Motor neuron (in vitro differentiated cells): ENCODE data around the gene CLSTN2. TPM values are rescaled to one million over a fixed set of nuclear protein-coding genes. Genes with fewer than 3 reads are reported as not detected.

Experiments used
- ATAC-seq, 8 experiments: fragments of 200-7000 bp; cut with Tn5 transposase; replicated peaks in 6 of 8; 2 replicates each; pipeline ENCODE4 v1.8.0; 2021; ENCODE audit warnings: mild to moderate bottlenecking in 8 of 8, moderate library complexity in 8 of 8
- H3K27ac ChIP-seq, 2 donors: fragments of 250-450 bp; sonication (Bioruptor Pico); 2 replicates each; pipeline ENCODE4 v1.9.0; 2021; ENCODE audit warnings: antibody characterized with exemption in 2 of 2, mild to moderate bottlenecking in 2 of 2, moderate library complexity in 1 of 2
- H3K4me1 ChIP-seq, 2 donors: fragments of 250-450 bp; sonication (Bioruptor Pico); replicated peaks in 1 of 2; 2 replicates each; pipeline ENCODE4 v1.6.1; 2021; ENCODE audit warnings: antibody characterized with exemption in 2 of 2, mild to moderate bottlenecking in 2 of 2, moderate library complexity in 1 of 2
- H3K4me3 ChIP-seq, 5 donors: fragments of 250-450 bp; sonication (Bioruptor Pico); 2 replicates each; pipeline ENCODE4 v1.9.0; 2021; ENCODE audit warnings: antibody characterized with exemption in 5 of 5, mild to moderate bottlenecking in 5 of 5, moderate library complexity in 4 of 5
- WGBS, 10 experiments: fragments of 450-650 bp; shearing (Covaris generic); methylation state at CpG; one replicate each; pipeline ENCODE4 v1.0.0; 2022; 5-methylcytosine and 5-hydroxymethylcytosine counted together
- in situ Hi-C, 9 experiments: fragments of 400-800 bp; cut with MboI; loops; one replicate each; pipeline ENCODE4 v1.15.0; 2021; ENCODE audit warnings: low sequenced_read_pairs in 9 of 9, low pct_unique_long_range_greater_than_20kb in 2 of 9; ENCODE audit not compliant: unreplicated experiment in 9 of 9
- total RNA-seq, 8 experiments: library from RNA; unstranded; fragments of 300-600 nt; gene quantifications; 2 replicates each; pipeline versions ENCODE4 v1.2.3 to v1.2.4, GENCODE V29; 2022

The CLSTN2 gene
- total RNA-seq, 8 experiments from 2014 or later, result 1.2 to 125 (median 27.9) TPM

DNA sequence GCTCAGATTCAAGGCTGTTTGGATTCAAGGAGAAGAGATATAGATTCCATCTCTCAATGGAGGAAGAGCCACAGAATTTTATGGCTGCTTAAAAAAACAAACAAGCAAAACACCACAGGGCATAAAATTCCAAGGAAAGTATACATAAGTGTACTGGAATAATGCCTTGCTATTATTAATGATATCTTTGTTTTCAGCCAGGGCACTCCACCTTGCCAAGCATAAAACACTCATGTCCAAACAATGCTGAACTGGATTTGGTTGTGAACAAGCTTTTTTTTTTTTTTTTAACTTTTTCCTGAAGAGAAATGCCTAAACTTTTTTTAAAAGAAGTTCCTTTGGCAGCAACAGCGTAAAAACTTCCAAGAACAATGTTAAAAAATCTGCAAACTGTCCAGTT is 4.8 kb upstream of the CLSTN2 start:
- no peak for ATAC-seq
- 0 to 100% (median 80%) methylated on average over 1 of the region's 1 CpG; no CpG with 5 or more reads in 1 of the 10 experiments for whole genome bisulfite sequencing, 10 experiments
- in situ Hi-C loops, result loop anchor here in 2 of 9 experiments (25.0 kb wide), 2 partner anchors 493 to 932 kb away; no protein-coding TSS in a partner anchor
- Histone ChIP-seq H3K4me3 (no peak overlapping the region), H3K27ac (no peak overlapping the region), H3K4me1 (peaks cover 3 to 7% of the 10 kb centered on the region in 2 donors)

DNA sequence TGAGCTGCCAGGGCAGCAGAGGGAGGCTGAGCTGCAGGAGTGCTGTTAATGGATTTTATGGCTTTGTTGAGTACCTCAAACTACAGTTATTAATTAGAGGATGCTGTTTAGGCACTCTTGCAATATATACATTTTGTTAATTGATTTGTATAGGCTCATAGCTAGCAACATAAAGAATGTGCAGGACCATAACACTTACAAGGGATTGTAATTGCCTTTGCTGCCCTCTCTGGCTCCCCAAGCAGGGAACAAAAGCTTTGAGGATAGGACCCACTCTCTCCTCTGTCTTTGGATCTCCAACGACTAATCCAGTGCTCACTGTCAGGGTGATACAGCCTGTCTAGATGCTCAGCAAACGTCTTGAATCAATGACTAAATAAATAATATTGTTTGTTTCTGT is 1.2 kb upstream of the CLSTN2 start:
- Histone ChIP-seq H3K4me3 (no peak overlapping the region), H3K4me1 (peaks cover 3 to 12% of the 10 kb centered on the region in 2 donors), H3K27ac (no peak overlapping the region)
- WGBS, 10 experiments, result 0 to 100% (median 22%) methylated on average over 1 to 2 of the region's 2 CpGs; no CpG with 5 or more reads in 1 of the 10 experiments
- no peak for ATAC-seq
- in situ Hi-C loops, result loop anchor here in 2 of 9 experiments (25.0 kb wide), 2 partner anchors 496 to 929 kb away; no protein-coding TSS in a partner anchor

DNA sequence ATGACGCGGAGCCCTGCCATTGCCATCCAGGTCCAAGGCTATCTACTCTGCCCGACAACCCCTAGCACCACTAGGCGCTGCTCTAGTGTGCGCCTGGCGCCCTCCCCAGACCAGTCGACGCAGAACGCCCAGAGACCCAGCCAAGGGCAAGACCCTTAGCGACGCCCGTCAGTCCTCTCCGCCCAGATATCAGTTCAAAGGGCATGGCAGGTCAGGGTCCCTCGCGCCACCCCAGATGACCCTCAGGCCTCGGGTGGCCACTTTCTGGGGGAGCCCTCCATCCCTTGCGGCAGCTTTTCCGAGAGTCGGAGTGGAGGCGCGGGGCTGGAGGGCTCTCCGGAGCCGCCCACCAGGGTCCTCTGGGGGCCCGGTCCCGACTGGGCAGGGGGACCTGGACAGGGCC is 371 bp upstream of the CLSTN2 start:
- Histone ChIP-seq H3K4me1 (peaks cover 3 to 12% of the 10 kb centered on the region in 2 donors), H3K27ac (peak overlapping the region; percentile 23 to 42), H3K4me3 (peak overlapping the region; percentile 54 to 88 (median 69))
- in situ Hi-C loops, result loop anchor here in 2 of 9 experiments (25.0 kb wide), 2 partner anchors 497 to 928 kb away; no protein-coding TSS in a partner anchor
- peak; percentile 61 to 87 (median 84) for ATAC-seq
- 0 to 30% (median 0%) methylated on average over 1 to 13 of the region's 25 CpGs; no CpG with 5 or more reads in 4 of the 10 experiments for WGBS, 10 experiments

- peak; percentile 1 to 21 (median 10) for ATAC-seq
- WGBS, 10 experiments, result 0 to 60% (median 20%) methylated on average over 1 to 3 of the region's 42 CpGs; no CpG with 5 or more reads in 3 of the 10 experiments
- Histone ChIP-seq H3K4me3 (peak overlapping the region; percentile 54 to 88 (median 69)), H3K27ac (no peak overlapping the region), H3K4me1 (peaks cover 6 to 12% of the 10 kb centered on the region in 2 donors)
- in situ Hi-C loops, result loop anchor here in 2 of 9 experiments (25.0 kb wide), 2 partner anchors 499 to 926 kb away; no protein-coding TSS in a partner anchor
Measured at GRCh38 chr3:139935866-139936817, 1.2 kb downstream of the CLSTN2 start.

DNA sequence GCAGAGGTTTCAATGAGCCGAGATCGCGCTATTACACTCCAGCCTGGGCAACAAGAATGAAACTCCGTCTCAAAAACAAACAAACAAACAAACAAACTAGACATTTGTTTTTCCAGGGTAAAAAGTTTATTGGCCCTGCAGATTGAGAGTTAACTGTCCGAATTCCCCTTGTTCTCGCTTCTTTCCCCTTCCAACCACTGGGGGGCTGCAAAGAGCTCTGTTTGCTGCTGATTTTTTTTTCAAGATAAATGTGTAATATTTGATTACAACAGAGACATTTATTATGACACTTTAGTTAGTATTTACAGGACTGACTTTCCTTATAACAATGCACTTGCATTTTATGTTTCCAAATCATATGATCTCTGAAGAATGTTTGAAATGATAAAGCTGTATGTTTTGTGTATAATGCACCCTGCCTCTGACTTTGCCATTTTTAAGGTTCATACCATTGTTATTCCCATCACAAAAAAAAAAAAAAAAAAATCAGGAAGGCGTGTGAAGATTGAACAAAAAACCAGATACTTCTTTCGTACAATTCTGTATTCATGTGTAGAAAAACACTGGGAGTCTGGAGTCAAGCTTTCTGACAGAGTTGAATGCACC is 2.8 kb downstream of the CLSTN2 start:
- ATAC-seq, result no peak
- H3K4me1 ChIP-seq, result peaks cover 6 to 12% of the 10 kb centered on the region in 2 donors
- no peak overlapping the region for H3K27ac ChIP-seq
- WGBS, 10 experiments, result 0 to 43% (median 5%) methylated on average over 1 to 8 of the region's 8 CpGs; no CpG with 5 or more reads in 1 of the 10 experiments
- in situ Hi-C loops, result loop anchor here in 2 of 9 experiments (25.0 kb wide), 2 partner anchors 500 to 925 kb away; no protein-coding TSS in a partner anchor
- H3K4me3 ChIP-seq, result peak overlapping the region in 3 of 5 donors; percentile 54 to 73 (median 61)

DNA sequence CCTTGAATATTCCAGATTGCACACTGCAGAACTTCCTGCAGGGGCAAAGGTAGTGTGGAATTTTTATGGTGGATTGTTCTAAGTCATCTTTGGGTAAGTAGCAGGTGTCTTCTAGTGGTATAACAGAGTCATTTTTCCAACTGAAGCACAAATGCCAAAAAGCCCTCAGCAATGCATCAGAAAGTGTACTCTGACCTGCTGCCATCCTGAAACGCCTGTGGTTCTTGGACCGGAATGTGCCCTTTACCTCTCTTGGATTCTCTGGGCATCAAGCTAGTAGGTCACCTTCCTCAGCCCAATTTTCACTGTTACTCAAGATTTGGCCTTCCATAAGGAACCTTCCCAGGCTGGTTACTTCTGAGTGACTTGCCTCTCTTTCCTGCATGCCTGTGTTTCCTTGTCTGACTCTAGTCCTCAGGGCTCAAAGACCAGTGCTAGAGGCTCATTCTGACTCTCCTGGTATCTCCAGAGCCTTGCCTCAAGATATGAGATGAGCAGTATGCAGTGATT is 4.8 kb downstream of the CLSTN2 start:
- H3K4me3 ChIP-seq, result no peak overlapping the region
- peaks cover 10 to 15% of the 10 kb centered on the region in 2 donors for H3K4me1 ChIP-seq
- in situ Hi-C loops, result loop anchor here in 2 of 9 experiments (25.0 kb wide), 2 partner anchors 502 to 923 kb away; no protein-coding TSS in a partner anchor
- ATAC-seq, result no peak
- WGBS, 10 experiments, result 14 to 100% (median 68%) methylated on average over 1 to 2 of the region's 2 CpGs; no CpG with 5 or more reads in 4 of the 10 experiments
- H3K27ac ChIP-seq, result no peak overlapping the region

GRCh38 chr3:139940622-139941021 is 5.6 kb downstream of the CLSTN2 start:
- Histone ChIP-seq H3K27ac (no peak overlapping the region), H3K4me1 (peaks cover 18 to 23% of the 10 kb centered on the region in 2 donors), H3K4me3 (no peak overlapping the region)
- in situ Hi-C loops, result loop anchor here in 2 of 9 experiments (25.0 kb wide), 2 partner anchors 503 to 922 kb away; no protein-coding TSS in a partner anchor
- WGBS, 10 experiments, result 0 to 80% (median 35%) methylated on average over 1 of the region's 1 CpG; no CpG with 5 or more reads in 2 of the 10 experiments
- no peak for ATAC-seq

GRCh38 chr3:139941580-139941979 is 6.6 kb downstream of the CLSTN2 start:
- ATAC-seq, result no peak
- H3K4me3 ChIP-seq, result no peak overlapping the region
- no peak overlapping the region for H3K27ac ChIP-seq
- in situ Hi-C loops, result loop anchor here in 2 of 9 experiments (25.0 kb wide), 2 partner anchors 504 to 921 kb away; no protein-coding TSS in a partner anchor
- H3K4me1 ChIP-seq, result peaks cover 18 to 31% of the 10 kb centered on the region in 2 donors
- WGBS, 10 experiments, result 41 to 87% (median 61%) methylated on average over 1 to 4 of the region's 4 CpGs; no CpG with 5 or more reads in 3 of the 10 experiments

DNA sequence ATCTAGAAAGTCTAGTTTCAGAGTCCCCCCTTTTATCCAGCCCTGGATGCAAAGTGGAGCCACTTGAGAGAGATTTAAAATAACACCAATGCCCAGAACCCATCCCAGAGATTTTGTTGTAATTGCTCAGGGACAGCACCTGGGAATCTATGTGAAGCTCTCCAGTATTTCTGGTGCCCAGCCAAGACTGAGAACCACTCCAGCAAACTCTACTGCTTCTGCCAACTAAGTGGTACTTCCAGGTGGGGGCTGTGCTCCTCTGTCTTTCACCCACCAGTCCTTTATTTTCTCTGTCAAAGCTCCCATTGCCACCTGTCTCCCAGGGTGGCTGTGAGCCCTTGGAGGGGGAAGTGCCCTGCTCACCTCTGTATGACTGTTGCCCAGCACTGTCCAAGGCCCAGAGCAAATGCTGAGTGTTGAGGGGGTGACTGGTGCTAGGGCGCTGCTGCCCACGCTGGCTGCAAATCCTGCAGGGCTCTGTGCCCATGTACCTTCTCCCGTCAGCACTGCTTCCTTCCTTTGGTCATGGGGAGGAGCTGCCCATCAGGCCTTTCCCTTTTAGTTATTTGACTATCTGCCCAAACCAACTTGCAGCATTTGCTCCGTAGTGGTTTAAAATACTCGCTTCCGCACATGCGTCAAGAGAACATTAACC is 9.4 kb downstream of the CLSTN2 start:
- Histone ChIP-seq H3K27ac (peak overlapping the region in 1 of 2 donors; percentile 41), H3K4me3 (no peak overlapping the region), H3K4me1 (peaks cover 18 to 31% of the 10 kb centered on the region in 2 donors)
- 72 to 95% (median 87%) methylated on average over 1 to 7 of the region's 7 CpGs; no CpG with 5 or more reads in 4 of the 10 experiments for whole genome bisulfite sequencing, 10 experiments
- ATAC-seq, result peak in 1 of 8 experiments; percentile 19
- in situ Hi-C loops, result loop anchor here in 2 of 9 experiments (25.0 kb wide), 2 partner anchors 507 to 918 kb away; no protein-coding TSS in a partner anchor

DNA sequence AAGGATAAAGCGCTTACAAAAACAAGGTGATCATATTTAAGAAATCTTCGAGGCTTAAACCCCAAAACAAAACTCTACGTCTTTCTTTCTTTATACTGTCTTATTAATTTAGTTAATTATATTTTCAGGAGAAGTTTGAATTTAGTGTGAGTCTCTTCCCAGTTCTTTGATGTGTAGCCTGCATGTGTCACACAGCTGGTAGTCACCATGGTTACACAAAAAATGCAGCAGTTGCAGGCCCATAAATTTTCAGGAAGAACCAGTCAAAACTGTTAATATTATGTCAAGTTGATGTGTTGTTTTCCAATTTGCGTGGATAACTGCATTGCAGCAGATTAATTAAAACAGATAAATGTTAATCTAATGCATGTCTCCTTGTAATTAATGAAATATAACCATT is 10.4 kb downstream of the CLSTN2 start:
- peak in 2 of 8 experiments; percentile 43 to 50 for ATAC-seq
- 6 to 100% (median 67%) methylated on average over 1 to 4 of the region's 4 CpGs for WGBS, 10 experiments
- H3K4me1 ChIP-seq, result peaks cover 18 to 31% of the 10 kb centered on the region in 2 donors
- in situ Hi-C loops, result loop anchor here in 2 of 9 experiments (25.0 kb wide), 2 partner anchors 508 to 917 kb away; no protein-coding TSS in a partner anchor
- H3K4me3 ChIP-seq, result no peak overlapping the region
- no peak overlapping the region for H3K27ac ChIP-seq

DNA sequence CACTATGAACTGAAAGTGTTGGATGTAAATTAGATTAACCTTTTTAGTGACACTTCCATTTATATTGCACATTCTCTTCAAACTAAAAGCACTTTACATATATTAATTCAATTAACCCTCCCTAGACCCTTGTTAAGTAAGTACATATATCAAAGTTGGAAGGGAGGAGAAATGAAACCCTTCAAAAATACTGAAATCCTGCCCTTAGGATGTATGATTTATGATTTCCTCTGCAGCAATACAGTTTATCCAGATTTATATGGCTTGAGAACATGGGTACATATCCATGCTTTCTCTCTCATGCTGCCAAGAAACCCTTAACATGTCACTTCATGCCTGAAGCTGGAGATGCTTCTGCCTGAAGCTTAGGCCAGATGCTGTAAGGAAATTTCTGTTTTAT is 11.0 kb downstream of the CLSTN2 start:
- Histone ChIP-seq H3K27ac (peak overlapping the region in 1 of 2 donors; percentile 74), H3K4me1 (peaks cover 15 to 31% of the 10 kb centered on the region in 2 donors), H3K4me3 (no peak overlapping the region)
- in situ Hi-C loops, result loop anchor here in 2 of 9 experiments (25.0 kb wide), 2 partner anchors 509 to 916 kb away; no protein-coding TSS in a partner anchor
- ATAC-seq, result peak in 3 of 8 experiments; percentile 30 to 75 (median 75)

GRCh38 chr3:139948467-139948866 is 13.5 kb downstream of the CLSTN2 start:
- no peak overlapping the region for H3K27ac ChIP-seq
- ATAC-seq, result no peak
- no peak overlapping the region for H3K4me3 ChIP-seq
- peaks cover 15 to 29% of the 10 kb centered on the region in 2 donors for H3K4me1 ChIP-seq
- in situ Hi-C loops, result loop anchor here in 2 of 9 experiments (25.0 kb wide), 2 partner anchors 511 to 914 kb away; no protein-coding TSS in a partner anchor
